Left forelimb (tissue), 1 donor: ENCODE data around the gene PDE2A.

Experiments used
- DNase-seq: peaks from one replicate; pipeline ENCODE4 v3.0.0-alpha.2; 2018; ENCODE audit warnings: low spot score

The PDE2A gene

DNA sequence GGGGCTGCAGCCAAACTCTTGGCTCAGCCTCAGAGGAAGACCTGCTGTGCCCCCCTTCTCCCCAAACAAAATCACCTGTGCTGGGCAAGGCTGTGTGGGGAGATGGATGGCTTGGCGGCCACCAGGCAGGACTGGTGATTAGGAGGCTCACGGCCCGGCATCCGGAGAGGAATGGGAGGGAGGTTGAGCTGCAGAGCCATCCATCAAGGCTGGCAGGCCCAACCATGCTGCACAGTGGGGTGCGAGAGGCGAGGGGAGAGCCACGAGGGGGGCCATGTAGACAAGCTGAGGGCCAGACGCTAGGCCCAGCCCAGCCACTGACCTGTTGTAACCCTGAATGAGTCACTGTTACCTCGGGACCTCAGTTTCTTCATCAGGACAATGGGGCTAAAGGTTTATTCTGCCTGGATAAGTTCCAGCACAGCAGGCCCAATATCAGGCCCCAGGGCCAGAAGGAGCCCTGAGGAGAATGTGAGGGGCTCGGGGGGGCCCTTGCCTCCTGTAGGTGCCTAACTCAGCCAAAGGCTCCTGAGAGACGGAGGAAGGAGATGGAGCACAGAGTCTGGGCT is 18.2 kb downstream of the PDE2A start:
- no peak for DNase-seq

DNA sequence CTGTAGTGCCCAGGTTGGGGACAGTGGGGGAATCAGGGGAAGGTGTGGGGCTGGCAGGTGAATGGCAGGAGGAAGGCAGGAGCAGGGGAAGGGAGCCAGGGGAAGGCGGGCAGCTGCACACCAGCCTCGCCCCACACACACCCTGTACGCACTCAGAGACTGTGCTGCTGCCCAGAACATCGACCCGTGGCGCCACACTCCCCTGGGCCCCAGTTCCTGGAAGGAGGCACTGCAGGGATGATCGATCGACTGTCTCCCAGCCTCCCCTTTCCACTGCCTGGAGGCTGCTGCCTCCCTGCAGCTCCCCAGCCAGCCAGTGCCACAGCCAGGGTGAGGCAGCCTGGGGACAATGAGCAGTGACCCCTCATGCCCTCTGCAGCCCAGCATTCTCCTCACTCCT is 19.2 kb downstream of the PDE2A start:
- no peak for DNase-seq

DNA sequence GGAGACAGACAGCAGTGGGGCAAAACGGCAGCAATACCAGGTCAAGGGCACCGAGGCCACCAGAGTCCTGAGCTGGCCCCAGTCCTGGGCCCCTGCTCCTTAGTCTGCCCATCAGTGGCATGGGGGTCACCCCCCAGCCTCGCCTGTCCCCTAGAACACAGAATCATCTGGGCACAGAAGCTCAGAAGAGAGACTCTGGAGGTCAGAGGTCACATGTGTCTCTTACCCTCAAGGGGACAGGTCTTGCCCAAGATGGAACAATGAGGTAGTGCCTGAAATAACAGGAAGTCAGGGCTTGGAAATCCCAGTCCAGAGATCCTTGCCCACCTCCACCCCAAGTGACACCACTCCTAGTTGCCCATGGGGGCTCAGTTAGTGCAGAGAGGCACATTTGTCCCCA is 20.6 kb downstream of the PDE2A start:
- DNase-seq, result no peak

DNA sequence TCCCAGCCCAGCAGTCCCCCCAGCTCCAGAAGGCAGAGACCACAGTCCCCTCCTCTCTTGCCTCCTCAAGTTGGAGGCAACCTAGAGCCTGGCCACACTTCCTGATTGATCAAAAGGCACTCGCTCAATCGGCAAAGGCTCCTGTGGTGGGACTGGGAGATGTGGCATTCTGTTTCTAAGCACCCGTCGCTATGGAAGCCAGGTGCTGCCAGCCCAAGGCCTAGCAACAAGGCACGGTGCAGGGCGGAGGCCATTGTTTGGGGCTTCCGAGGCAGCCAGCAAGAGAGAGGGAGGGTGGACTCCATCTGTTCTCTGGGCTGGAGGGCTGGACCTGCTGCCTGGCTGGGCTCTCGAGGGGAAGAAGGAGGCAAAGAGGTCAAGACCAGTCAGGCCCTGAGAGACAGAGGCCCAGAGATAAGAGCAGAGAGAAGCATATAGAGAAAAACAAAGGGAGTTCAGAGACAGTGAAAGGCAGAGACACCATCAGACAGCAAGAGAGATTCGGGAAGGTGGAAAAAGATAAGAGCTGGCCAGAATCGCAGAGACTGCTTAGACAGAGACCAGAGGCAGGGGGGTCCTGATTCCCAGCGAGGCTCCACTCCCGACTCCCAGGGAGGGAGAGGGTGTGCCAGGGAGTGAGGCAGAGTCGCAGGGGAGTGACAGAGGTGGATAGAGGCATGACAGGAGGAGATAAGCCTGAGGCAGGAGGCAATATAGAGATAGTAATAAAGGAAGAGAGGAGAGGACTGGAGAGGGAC is 21.2 kb downstream of the PDE2A start:
- no peak for DNase-seq

DNA sequence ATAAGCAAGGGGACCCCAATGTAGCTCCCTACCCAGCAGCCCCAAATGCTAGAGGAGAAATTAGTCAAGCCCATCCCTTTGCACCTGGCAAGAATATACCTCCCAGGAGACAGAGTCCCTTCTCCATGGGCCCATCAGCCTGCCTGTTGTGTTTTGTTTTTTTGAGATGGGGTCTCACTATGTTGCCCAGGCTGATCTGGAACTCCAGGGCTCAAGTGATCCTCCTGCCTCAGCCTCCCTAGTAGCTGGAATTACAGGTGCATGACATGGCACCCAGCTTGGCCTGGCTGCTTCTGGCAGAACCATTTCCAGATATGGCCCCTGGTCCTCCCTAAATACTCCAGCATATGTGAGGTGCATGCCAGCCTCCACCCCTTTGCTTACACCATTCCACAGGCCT is 22.1 kb downstream of the PDE2A start:
- no peak for DNase-seq

DNA sequence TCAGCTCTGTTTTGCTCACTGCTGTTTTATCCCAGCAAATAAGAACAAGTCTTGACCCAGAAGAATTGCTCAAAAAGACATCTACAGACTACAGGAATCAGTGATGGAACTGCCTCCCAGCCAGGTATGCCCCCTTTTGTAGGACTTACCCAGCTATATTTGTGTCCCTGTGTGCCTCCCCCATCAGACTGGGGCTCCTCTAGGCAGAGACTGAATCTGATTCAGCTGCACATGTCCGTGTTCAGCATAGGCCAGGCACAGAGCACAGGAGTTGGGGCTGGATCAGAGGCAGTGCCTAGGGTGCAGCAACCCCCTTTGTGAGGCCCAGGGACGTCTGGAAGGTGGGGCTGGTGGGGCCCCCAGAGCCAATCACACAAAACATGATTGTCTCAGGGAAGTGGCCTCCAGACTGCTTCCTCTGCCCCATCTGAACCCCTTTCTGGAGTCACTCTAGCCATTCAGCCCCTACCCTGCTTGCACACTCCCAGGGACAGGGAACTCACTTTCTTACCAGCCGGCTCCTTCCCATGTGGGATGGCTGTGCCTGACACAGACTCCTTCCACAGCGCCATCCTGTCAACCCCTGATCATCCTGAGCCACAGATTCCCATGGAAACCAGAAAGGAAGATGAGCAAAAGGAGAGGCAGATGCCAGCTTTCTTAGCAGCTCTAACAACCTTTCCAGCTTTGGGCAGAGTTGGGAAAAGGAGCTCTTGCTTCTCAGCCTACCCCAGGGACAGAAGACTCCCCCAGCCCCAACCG is 24.8 kb downstream of the PDE2A start:
- DNase-seq, result no peak

DNA sequence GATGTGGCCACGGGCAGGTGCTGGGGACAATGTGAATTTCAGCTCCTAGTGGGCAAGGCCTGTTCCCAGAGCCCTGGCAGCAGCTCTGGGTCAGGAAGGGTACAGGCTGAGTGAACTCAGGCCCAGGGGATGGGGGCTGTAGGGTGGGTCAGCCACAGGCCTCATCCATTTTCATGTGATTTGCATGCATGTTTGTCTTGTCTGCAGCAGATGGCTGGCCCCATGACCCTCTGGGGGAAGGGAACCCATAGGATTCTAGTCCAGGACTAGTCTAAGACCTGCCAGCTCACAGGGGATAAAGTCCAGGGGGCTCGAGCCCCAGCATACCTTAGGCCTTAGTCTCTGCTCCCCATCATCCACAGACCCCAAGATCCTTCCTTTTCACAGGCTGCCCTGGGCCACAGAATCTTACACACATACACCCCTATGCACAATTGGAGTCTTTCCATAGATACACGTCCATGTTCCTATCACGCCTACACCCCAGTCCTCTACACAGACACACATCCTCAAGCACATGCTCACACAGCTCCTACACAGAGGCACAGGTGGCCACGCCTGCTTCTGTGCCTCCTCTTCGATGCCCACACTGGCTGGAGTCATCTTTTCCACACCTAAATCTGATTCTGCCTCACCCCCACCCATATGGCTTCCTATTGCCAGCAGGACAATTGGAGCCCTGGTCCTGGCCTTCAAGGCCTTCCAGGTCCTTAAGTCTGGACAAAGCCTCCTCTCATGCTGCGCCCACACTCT is 25.7 kb downstream of the PDE2A start:
- no peak for DNase-seq

DNA sequence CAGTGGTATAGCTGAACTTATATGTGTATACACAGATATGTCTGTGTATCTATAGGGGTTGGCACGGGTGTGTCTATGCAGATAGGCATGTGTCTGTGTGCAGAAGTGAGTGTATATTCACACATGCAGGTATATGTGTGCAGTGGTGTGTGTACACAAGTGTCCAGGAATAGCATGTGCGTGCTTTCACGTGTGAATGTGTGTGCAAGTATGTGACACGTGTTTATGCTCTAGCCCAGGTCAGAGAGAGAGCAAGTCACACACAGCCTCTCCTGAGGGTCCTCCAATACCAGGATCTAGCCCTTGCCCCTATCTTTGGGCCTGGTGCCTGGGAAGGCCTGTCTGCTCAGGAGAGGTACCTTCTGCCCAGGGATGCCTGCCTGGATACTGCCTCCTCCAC is 26.3 kb downstream of the PDE2A start:
- DNase-seq, result no peak

DNA sequence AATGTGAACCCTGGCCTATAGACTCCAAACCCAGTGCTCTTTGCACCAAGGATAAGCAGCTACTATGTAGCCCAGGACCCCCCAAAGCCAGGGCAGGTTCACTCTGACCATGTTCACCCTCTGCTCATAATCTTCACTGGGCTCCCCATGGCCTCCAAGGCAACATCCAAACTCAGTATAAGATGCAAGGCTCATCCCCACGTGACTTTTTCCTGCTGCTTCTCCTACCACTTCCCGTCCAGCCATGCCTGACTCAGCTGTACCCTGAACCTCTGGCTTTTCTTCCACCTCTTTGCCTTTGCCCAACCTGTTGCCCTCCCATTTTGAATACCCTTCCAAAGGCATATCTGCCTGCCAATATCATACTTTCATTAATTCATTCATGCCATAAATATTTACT is 27.8 kb downstream of the PDE2A start:
- DNase-seq, result no peak

DNA sequence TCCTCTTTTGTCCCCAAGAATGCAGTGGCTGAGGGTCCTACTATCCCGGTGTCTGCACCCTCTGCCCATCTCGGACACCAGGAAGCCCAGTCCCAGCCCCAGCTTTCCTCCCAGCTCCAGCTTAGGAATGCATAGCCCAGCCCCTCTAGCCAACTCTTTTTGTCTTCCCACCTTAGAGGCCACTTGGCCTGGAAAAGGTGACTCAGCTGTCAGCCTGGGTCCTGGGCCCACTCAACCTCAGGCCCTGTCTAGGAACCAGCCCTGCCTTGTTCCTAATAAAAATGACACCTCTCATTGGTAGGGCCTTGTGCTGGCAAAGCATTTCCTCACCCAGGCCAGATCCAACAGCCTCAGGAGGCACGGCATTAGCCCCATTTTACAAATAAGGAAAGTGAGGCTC is 28.2 kb downstream of the PDE2A start:
- DNase-seq, result no peak

DNA sequence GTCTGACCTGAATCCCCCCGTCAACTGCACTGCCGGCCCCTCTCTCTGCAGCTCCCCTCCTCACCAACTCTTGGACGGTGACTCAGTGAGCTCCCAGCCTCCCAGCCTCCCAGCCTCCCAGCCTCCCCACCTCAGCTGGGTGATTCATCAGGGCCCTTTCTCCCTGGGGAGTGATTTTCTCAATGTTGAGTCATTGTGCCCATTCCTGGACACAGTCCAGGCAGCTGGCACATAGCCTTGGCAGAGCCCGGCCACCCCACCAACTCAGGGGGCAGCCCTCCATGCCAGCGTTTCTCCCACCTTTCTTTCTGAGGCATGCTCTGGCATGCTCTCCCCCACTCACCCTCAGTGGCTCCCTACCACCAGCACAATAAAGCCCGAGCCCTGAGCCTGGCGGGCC is 30.7 kb downstream of the PDE2A start:
- no peak for DNase-seq

DNA sequence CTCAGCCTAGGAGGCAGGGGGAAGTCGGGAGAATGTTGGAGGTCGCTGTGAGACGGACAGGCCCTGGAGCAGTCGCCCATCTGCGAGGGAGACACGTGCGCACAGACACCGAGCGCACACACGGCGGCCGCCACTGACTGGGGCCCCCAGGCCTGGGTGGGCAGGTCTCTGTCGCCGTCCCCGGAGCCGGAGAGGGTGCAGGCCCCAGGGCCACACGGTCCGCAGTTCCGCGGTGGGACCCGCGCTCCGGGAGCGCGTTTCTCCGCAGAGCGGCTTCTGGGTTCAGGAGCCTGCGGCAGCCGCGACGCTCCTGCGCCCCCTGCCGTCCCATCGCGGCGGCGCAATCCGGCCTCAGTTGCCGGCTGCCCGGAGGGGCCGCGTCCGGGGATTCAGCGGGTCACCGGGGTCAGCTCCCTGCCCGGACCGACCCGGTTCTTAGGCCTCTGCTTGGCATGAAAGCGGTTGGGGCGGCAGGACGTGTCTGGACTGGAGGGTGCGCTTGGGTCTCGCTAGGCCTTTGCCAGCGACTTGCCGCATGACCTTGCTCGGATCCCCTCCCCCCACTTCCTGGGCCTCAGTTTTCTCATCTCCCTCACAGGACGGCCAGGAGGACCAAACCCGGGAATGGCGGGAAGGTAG is 31.2 kb downstream of the PDE2A start:
- DNase-seq, result peak; percentile 85

DNA sequence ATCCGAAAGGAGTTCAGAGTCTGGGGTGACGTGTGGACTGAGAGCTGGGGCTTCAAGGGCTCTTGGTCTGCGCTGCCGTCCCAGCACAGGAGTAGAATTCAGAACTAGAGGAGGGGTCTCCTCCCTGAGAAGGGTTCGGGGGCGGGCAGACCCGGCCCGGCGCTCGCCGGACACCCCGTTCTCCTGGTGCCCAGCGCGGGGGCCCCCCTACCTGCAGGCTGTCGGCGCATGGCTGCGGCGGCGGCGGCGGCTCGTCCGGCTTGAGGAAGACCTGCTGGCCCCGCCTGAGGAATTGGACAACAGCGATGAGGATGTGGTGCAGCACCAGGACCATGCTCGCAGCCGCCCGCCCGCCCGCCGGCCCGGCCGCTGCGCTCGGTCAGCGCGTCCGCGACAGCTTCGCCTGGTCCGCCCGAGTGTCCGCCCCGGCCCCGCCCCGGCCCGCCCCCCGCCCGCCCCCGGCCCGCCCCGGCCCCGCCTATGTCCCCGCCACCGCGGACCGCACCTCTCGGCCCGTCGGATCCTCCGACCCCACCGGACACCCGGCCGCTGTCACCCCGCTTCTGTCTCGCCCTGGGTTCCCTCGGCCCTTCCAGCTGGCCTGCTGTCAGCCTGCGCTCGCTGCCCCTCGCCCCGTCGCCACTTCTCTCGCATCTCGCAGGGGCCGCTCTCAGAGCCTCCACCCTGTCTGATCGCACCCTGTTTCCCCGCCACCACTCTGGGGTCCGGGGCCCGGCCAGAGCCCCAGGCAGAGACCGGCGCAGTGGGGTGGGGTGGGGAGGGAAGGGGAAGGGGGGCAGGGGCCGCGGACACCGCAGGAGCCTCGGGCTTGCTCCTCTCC is 32.0 kb downstream of the PDE2A start:
- no peak for DNase-seq

DNA sequence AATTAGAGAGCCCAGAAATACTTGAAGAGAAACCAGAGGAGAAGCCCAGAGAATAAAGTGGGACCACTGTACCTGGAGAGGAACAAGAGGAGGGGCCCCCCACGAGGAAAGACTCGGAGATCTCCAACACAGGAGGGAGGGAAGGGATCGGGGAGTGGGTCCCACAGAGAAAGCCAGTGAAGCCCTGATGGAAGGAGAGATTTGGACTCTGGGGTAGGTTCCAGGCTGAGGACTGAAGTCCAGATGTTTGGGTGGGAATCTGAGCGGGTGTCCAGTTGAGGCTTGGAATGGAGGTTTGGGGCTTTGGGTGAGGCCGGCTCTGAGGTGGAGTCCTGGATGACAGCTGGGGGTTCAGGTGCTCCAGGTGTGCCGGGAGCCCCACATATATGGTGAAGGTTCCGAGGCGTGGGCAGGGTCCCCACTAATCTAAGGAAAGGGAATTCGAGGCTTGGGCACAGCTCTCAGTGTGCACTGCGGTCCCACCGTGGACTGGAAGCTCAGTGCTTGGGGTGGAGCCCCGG is 32.6 kb downstream of the PDE2A start:
- no peak for DNase-seq

DNA sequence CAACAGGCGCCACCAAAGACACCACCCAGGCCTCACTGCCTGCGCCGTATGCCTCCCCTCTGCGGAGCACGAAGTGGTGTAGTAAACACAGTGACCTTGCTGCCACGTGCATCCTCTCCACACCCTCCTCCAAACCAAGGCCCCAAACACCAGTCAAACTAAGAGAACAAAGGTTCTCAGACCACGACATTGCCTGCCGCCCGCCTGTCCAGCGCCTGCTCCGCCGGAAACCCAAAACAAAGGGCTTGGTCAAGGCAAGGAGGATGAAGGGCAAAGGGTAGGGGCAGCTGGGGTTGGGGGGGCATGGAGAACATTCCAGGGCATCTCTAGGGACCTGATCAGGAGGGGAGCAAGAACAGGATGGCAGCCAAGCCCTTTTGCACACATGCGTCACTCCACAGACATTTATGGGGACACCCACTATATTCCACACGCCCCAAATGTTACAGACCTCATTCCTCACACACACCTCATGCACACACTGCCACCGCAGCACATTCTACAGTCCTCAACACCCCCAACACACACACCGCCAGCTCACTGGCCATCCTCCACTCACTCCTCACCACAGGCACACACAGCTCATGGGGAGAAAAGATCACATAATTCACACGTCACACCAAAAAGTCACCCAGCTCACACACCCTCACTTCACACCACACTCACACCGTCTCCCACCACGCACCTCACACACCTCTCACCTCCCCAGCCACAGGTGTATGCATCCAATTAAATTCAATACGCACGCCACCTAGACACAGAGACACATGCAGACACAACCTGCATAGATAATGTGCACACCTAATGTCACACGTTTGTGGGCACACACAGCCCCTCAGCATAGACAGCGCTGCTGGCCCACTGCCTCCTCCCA is 34.5 kb downstream of the PDE2A start:
- no peak for DNase-seq

DNA sequence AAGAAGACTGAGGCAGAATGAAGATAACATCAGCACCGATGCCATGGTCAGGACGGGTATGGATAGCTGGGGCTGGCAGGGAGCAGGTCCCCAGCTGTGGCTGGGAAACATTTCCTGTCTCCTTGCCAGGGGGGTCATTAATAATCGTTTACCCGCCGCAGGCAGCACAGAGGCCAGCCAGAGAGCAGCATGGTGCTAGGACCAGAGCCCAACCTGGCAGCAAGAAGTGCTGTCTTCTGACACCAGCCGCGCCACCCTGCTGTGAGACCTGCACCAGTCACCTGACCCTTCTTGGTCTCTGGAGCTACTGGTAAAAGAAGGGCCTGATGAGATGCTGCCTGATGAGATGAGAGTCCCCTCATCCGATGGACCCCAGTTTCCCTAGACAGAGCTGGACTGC is 36.3 kb downstream of the PDE2A start:
- no peak for DNase-seq

DNA sequence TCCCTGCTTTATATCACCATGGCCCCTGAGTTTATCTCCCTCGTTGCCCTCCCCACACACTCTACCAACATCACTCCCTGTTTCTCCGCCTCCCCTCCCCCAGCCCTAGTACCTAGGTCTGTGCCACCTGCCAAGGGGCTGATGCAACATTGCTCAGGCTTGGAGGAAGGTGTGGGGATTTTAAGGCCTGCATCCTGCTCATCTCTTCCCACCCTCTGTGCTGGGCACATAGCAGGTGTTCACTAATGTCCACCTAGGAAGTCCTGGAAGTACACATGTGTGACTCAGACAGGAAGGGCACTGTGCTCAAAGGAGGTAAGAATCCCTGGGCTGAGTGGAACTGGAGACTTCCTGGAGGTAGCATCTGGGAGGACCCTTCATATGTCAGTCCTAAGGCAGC is 37.0 kb downstream of the PDE2A start:
- no peak for DNase-seq

DNA sequence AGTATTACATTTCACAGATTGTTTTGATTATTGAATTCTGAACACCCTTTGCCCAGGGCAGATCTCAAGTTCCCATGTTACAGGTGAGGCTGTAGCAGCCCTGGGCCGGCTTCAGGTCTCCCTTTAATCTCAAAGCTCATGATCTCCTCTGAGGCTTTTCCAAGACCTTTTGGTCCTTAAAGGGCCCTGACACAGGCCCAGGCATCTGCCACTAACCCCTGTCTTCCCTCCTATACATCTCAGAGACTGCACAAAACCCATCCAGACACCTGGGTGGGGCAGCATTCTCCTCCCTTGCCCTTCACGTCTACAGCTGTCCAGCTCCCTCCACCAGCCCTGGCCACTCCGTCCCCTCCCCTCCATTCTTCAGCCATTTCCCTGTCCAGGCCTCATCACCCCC is 37.8 kb downstream of the PDE2A start:
- DNase-seq, result no peak

DNA sequence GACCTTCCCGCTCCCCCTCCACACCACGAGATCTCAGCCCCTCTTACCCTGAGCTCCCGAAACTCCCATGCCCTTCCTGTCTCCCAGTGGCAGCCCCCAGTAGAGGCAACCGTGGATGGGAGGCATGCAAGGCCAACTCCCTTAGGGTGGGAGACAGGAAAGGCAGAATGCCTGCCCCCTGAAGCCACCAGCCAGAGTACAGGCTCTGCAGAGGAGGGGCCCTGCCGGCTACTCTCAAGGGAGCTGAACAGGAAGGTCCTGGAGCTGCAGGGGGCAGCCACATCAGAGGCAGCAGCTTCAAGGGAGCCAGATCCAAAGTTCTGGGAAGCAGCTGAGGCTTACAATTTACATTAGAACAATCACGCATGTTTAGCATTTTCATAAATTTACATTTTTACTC is 38.3 kb downstream of the PDE2A start:
- DNase-seq, result no peak

DNA sequence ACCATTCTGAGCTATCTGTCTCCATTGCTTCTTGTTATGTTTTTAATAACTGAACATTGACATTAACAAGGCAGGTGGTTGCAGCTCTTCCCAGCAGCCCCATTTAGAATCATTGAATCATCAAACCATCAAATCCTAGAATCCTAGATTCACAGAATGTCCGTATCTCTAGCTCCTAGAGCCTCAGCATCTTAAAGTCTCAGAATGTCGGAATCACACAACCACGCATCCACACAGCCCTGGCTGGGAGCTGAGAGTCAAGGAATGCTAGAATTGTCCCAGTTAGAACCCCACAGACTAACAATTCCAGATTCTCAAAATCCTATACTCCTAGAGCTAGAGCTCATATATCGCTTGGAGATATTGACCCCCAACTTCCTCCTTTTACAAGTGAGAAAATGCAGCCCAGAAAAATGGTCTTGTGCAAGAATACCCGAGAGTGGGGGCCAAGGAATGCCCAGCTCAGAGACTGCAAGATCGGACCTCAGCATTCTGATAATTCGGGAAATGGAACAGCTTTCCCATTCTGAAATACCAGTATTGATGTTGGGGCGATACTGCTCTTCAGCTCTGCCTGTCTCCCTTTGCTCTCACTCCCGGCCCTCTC is 38.8 kb downstream of the PDE2A start:
- no peak for DNase-seq
